Dermis microvascular lymphatic vessel endothelial cell (primary cell): Measurements from ENCODE around the gene LRFN2. TPM values are rescaled to one million over a fixed set of nuclear protein-coding genes. Genes with fewer than 3 reads are reported as not detected.

Experiments
- DNase-seq, 2 donors: peaks; one replicate each; pipeline versions ENCODE4 v3.0.0 to v3.0.0-alpha.2; 2010; ENCODE audit warnings: low read depth in 2 of 2
- total RNA-seq: library from RNA; depleted of rRNA; stranded (reverse); fragments of >200 nt; gene quantifications from 2 replicates; pipeline ENCODE4 v1.2.1, GENCODE V29; 2014

Gene LRFN2
- not detected in 2 replicates for total RNA-seq

DNA sequence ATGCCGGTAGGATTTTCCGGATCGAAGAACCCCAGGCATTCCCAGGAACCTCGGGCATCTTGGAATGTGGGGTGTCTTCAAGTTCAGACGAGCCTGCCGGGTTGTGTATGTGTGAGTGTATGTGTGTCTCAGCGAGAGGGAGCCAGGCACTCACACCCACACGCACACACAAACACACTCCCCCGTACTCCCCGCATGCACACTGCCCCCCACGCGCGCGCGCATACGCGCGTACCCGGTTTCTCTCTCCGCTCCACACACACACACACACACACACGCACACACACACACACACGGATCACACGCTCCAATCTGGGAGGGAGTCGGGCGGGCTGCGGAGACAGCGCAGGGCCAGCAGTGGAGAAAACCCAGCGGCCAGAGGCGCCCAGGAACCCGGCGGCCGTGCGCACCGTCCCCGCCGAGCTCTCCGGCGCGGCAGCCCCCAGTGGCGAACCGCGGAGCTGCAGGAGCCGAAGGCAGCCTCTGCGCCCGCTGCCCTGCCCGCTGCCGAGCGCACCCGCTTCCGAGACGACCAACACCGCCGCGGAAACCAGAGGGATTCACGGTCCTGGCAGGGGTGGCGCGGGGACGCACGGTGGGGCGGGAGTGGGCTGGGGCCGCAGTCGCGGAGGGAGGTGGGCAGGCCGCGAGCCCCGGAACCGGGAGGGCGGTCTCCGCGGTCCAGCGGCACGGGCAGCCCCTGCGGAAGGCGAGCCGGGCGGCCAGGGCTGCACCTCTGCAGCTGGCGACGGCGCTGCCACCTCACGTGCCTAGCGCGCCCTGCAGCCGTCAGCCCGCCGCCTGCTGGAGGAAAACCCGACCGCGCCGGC lies at the start of gene LRFN2:
Gene LRFN2 (minus strand): TSS at position 125 of the 830 bp plus-strand sequence.
- peak; percentile 33 to 73 for DNase-seq

DNA sequence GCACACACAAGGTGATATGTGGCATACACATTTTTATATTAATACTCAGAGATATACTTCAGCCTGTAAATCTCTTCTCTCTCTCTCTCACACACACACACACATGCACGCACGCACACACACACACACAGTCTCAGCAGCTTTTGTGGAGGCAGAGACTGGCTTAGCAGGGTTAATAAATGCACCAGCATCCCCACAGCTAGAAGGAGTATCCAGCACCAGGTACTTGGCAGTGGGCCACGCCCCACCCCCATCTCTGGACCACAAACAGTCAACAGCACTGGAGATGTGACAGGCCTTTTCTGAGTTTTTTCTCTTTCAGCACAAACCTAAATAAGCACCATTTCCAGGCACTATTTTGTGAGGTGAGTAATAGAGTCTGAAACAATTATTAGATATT lies 47.3 kb upstream of the LRFN2 start:
- DNase-seq = no peak

DNA sequence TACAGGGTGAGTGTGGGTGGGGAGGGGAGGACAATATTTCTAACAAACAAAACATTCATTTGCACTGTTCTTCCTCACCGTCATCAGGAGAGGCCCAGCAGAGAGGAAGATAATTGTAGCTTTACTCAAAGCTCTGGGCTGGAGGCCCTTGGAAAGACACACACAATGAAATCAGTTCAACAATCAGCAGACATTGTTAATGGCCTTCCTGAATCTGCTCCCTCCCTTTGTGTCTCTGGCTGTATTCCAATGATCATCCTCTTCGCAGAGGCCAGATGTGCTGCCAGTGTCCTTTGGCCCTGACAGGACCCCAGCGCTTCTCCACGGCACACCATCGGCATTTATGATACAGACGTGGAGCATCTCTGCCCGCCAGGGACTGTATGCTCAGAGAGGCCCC lies 44.6 kb upstream of the LRFN2 start:
- DNase-seq = peak in 1 of 2 donors; percentile 3

DNA sequence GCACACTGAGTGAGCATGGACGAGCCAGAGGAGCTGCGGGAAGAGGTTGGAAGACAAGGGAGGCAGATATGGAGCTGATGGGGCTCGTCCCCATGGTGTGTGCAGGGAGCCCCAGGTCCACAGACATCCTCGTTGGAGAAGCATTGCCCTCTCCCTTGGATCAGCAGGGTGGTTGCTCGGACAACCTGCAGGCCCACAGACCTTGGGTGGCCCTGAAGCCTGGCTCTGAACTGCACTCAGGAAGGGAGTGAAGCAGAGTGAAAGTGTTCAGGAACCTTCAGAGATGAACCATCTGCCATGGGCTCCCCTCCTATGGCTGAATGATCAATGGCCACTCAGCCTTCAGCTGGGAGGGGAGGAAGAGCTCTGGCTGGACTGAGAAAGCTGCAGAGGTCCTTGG lies 43.3 kb upstream of the LRFN2 start:
- DNase-seq = no peak

DNA sequence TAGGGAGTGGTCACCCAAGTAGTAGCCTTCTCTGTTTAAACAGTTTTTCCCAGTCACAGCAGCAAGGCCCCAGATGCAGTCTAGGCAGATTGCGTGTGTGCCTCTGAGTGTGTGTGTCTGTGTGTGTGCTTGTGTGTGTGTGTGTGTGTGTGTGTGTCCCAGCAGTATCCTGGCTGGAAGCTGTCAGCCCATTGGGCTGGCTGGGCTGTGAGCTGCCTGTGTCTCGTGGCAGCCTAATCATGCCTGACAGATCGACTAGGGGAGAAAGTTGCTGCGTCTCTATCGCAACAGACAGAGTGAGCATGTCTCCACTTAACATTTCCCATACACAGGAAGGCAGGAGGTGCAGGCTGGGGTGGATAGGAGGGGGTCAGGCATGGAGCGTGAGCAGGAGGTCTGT lies 42.9 kb upstream of the LRFN2 start:
- no peak for DNase-seq

DNA sequence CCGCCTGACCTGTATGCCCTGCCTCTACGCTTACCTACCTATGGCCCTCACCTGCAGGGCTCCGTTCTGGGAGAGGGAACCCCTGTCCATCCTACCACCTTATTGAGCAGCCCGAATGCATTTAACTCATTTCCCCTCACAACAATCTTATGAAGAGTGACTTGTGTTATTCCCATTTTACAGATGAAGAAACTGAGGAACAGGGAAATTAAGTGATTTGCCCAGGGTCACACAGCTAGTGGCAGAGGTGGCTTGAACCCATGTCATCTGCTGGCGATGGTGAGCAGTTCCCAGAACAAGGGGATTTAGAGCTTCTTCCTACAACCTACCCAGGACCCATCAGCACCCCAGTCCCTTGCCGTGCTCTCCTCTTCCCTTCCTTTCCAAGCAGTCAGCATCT lies 42.3 kb upstream of the LRFN2 start:
- DNase-seq = no peak

DNA sequence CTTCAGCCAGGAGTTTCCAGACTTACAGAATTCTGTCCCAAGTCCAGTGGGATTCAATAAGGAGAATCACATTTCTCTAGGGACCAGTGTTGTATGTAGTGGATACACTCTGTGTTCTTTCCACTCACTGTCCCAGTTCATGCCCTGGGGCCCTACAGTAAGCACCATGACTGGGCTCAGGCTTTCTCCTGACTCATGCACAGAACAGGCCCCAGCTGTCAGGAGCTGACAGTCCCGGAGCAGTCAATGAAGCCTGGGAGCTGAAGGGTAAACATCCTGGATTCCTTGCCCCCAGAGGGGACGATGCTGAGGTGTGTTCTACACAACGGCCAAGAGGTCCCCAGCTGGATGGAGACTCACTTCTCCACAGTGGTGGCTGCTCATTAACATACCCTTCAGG lies 40.2 kb upstream of the LRFN2 start:
- DNase-seq = no peak

DNA sequence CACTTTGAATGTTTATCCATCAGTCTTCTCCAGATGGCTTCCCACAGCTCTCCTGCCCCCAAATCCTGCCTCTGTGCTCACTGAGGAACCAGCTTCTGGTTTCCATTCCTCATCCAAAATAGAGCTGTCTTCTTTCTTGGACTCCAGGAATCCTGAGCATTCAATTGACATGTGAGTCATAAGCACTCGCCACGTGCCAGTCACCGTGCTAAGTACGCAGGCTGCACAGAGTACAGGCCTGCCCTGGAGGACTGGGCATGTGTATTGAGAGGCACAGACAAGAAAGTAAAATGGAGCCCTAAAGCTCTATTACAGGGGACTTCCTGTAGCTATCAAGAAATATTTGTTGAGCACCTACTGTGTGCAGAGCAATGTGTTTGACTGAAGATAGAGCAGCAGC lies 39.7 kb upstream of the LRFN2 start:
- no peak for DNase-seq

DNA sequence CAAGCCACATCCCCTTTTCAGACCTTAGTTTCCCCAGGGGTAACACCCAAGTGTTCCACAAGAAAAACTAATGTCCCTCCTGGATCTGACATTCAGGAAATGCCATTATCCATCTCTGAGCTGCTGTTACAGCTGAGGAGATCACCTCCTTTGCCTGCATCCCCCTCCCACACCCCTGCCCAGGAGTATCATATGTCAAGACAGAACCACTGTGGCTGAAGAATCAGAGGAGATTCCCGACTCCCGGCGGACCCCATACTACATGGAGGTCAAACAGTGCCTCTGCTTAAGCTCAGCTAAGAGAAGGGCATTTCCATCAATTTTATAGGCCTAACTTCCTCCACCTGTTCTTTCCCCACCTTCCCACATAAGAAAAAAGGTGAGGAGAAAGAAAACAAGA lies 36.8 kb upstream of the LRFN2 start:
- DNase-seq = no peak

DNA sequence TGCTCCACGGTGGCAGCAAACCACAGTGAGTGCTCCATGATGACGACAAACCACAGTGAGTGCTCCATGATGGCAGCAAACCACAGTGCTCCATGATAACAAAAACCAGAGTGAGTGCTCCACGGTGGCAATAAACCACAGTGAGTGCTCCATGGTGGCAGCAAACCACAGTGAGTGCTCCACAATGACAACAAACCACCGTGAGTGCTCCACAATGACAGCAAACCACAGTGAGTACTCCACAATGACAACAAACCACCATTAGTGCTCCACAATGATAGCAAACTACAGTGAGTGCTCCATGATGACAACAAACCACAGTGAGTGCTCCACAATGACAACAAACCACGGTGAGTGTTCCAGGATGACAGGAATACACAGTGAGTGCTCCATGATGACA lies 36.0 kb upstream of the LRFN2 start:
- no peak for DNase-seq

DNA sequence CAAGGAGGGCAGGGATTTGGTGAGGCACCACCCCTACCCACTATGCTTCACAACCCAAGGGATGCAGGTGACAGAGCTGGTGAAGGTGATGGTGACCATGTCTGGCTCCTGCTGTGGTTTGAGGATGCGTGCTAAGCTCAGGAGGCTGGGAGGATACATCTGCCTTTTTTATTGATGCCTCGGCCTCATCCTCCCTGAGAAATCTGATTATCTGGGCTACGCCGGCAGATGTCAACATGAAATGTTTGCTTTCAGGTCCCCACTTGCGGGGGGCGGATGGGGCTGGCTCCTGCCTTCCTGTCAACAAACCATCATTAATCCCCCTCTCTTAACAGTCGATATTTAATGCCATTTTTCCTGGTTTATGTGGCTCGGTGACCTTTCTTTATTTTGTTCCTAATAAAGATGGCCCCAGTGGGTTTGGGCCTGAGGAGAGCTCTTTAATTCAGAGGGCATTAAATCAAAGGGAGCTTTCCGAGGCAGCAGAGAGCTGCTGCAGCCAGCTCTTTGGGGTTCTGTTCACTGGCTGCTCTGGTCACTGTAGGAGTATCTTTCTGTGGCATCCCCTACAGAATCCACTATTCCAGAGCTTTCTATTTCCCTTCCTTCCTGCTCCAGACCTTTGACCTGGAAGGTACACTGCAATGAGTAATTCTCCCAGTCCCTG lies 33.5 kb upstream of the LRFN2 start:
- DNase-seq = no peak

DNA sequence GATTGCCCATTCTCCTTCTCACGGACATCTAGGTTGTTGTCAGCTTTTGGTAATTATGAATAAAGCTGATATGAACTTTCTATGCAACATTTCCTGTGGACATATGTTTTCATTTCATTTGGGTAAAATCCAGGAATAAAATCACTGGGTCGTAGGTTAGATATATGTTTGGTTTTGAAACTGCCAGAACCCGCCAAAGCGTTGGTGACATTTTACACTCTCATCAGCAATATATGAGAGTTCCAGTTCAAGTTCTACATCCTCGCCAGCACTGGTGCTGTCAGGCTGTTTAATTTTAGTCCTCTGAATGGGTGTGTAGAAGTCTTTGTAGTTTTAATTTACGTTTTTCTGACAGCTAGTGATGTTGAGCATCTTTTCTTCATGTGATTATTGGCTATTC lies 27.5 kb upstream of the LRFN2 start:
- no peak for DNase-seq

DNA sequence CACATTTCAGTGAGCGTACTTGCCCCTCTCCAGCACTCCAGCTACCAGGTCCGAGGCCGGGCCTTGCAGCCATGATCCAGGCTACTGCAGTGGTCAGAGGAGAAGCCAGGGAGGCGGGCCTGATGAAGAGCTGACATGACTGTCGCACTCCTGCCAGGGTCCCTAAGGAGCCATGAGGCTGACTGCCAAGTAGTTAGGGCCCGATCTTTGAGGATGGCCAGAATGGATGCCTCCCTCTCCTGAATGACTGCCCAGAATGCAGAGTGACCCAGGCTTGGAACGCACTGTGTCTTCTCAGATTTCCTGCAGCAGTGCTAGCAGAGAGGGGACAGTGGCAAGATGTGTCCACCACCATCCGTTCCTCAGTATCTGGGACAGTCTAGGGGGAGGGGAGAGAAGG lies 24.7 kb upstream of the LRFN2 start:
- no peak for DNase-seq

DNA sequence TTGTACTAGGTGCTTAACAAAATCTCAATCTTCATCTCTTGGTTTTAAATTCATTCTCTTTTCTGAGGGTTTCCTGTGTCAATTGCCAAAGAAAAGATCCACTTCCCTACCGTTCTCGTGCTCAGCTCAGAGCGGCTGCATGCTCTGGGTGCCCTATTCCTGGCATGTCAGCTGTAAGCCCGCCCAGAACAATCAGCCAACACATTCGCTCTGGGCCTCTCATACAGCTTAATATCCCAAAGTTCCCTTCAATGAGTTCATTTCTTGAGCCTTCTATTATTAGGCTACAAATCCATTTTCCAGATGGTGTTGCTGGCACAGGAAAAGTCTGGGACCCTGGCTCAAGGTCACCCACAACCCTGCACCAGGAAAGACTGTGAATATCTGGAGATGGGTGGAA lies 24.3 kb upstream of the LRFN2 start:
- no peak for DNase-seq

DNA sequence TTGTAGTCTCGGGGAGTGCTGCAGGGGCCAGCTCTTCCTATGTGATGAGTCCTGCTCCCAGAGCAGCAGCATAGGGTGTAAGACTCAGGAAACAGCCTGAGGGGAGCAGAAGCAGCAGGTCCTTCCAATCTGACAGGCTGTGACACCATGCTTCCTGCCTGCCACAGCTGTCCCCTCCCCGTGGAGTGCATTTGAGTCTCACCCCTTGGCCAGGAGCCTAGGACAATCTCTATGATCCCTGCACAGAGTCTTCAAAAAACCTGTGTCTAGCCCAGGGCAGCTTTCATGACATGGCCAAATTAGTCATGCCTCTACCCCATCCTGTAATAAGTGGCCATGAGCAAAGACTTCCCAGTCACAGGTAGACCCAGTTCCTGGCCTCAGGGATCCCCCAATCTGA lies 23.1 kb upstream of the LRFN2 start:
- no peak for DNase-seq

DNA sequence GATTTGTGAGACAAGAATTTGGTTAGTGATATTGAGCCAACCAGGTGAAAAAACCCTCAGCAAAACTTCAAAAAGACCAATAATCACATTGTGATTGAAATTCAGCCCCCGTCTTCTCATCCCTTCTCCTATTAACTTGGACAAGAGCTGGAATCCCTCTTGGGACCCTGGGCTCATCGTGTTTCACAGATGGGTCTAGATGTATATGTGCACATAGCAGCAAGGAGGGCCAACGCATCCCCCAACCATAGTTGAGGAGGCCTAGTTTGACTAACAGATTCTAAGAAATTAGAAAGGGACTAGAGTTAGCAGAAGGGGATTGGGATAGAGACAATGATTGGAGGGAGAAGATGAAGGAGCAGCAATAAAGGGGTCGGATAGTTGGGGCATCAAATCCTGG lies 19.8 kb upstream of the LRFN2 start:
- DNase-seq = no peak

DNA sequence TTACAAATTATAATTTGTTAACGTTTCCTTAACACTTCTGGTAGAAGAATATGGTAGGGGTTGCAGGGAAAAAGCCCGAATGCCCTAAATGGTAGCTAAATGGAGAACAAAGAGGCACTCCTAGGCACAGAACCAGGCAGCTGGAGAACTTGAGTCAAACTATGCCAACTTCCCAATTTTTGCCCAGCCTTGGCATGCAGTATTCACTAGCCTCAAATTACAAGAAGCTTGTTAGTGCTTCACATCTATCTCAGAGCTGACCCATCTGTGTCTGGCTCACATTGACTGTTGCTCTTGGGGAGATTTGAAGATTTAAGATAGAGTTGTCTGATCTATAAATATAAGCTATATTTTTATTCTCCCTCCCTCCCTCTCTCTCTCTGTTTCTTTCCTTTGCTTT lies 19.4 kb upstream of the LRFN2 start:
- DNase-seq = no peak

DNA sequence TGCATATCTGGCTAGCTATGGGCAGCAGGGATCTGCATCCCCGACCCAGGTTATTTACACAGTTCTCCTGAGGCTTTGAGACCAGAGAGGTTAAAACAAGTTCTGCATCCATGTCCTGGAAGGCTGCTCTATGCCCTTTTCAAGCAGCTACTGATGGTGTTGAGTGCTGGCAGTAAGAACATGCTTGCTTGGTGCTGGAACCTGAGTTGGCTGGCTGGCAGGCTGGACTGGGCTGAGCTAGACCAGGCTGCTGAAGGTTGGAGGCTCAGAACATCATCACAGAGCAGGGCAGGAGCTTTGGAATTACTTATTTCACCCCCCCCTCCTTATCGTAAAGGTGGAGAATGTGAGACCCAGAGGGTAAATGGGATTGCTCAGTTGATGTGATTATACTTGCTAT lies 16.9 kb upstream of the LRFN2 start:
- DNase-seq = no peak

DNA sequence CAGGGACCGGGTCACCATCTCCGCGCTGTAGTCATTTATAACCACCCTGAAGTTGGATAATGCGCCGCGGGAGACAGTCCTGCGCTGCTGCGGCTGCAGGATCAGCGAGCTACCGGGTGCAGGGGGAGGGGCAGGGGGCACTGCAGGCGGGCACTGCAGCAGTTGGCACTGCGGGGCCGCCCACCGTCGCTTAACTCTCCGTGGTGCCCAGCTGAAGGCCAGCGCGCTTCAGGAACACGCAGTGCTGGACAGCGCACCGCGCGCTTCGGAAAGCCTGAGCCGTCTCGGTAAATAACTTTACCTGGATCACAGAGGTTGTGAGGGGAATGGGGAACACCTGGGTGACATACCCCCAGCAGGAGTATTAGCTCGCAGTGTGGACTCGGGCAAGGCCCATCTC lies 12.4 kb upstream of the LRFN2 start:
- DNase-seq = peak in 1 of 2 donors; percentile 51

DNA sequence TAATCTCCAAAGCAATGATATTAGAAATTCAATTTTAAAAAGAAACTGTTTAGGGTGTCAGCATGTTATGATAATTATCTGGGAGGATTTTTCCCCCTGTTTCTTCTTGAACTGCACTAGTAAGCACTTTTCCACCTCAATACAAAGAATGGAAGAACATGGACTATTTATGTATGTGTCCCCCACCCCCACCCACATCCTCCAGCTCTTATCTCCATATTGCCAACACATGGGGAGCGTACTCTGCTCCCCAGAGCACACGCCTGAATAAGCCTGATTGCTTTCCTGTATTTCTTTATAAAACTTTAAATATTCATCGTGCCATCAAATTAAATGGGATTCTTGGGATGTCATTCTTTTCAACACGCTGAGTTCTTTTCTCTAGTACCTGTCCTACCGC lies 11.4 kb upstream of the LRFN2 start:
- no peak for DNase-seq

DNA sequence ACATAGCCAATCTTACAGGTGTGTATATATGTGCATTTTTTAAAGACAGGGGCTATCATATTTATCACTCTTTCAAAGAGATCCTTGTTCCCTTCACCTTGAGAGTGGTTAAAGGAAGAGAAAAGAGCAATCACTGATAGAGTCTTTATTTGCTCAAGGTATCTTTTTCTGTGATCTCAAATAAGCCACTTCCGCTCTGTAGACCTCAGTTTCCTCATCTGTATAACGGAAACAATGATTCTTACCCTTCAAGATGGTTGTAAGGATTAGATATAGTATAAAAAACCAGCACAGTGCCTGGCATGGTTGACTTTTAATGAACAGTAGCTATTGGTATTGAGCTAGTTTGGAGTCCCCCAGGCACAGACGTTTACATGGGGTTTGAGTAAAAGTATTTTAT lies 10.1 kb upstream of the LRFN2 start:
- no peak for DNase-seq

DNA sequence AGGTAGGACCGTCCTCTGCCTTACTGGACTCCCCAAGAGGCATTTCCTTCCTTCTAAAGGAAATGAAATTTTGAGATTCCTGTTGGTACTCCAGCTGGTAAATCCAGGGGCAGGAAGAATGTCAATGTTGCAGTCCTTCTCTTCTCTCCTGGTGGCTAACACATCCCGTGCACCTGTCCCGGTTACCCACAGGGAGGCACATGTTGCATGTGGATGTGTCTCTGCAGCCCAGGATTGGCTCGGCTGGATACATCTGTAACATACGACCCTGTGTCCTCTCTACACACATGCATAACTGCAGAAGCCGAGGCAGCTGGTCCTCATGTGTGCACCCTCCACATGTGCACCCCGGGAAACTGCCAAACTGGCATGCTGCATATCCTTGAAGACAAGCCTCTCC lies 1.3 kb upstream of the LRFN2 start:
- DNase-seq = no peak

DNA sequence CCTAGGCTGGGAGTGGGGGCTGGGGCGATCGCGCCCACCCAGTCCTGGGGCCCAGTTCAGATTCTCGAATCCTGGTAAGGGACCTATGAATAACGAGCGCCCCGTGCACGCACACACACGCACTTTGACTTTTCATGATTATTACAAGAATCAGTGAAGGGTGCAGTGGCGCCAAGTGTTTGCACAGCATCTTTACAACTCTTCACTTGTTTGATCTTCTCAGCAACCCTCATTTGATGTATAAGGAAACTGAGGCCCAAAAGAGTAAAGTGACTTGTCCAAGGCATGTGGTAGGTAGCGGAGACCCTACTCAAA lies 863 bp upstream of the LRFN2 start:
- DNase-seq = no peak
